CD14-positive monocyte (primary cell): ENCODE results near the gene NEO1. TPM values are rescaled to one million over a fixed set of nuclear protein-coding genes. Genes with fewer than 3 reads are reported as not detected.

Source experiments
- DNase-seq, 3 donors: peaks; one replicate each; pipeline ENCODE4 v3.0.0-alpha.2; 2011 to 2022
- H2AFZ ChIP-seq: 2 replicates; pipeline ENCODE4 v1.6.0; 2012; ENCODE audit warnings: mild to moderate bottlenecking, low read depth, low read length, inconsistent platforms; ENCODE audit not compliant: insufficient read depth, poor library complexity, severe bottlenecking
- H3K27ac ChIP-seq, 2 donors: 1 replicate in 1 of 2; 2 replicates in 1 of 2; pipeline ENCODE4 v1.5.1; 2012 to 2013; ENCODE audit warnings: low read length in 2 of 2, control low read depth in 1 of 2, inconsistent platforms in 1 of 2, low read depth in 1 of 2, mild to moderate bottlenecking in 1 of 2
- H3K27me3 ChIP-seq, 2 donors: one replicate each; pipeline versions ENCODE4 v1.6.0 to v1.6.1; 2011 to 2013; ENCODE audit warnings: low read length in 2 of 2; ENCODE audit not compliant: control insufficient read depth in 2 of 2, insufficient read depth in 2 of 2
- H3K36me3 ChIP-seq, 2 donors: replicated peaks in 1 of 2; 1 replicate in 1 of 2; 2 replicates in 1 of 2; pipeline versions ENCODE4 v1.5.1 to v1.6.1; 2012 to 2013; ENCODE audit warnings: low read length in 2 of 2, control low read depth in 1 of 2, inconsistent platforms in 1 of 2, mild to moderate bottlenecking in 1 of 2; ENCODE audit not compliant: insufficient read depth in 2 of 2, control insufficient read depth in 1 of 2
- H3K4me1 ChIP-seq, 2 donors: 1 replicate in 1 of 2; 2 replicates in 1 of 2; pipeline versions ENCODE4 v1.5.1 to v1.6.1; 2012 to 2013; ENCODE audit warnings: low read length in 2 of 2, control low read depth in 1 of 2, inconsistent platforms in 1 of 2, mild to moderate bottlenecking in 1 of 2, moderate library complexity in 1 of 2; ENCODE audit not compliant: insufficient read depth in 2 of 2, control insufficient read depth in 1 of 2
- H3K4me2 ChIP-seq: replicated peaks from 2 replicates; pipeline ENCODE3; 2012; ENCODE audit warnings: low read length, moderate library complexity, mild to moderate bottlenecking; ENCODE audit not compliant: poor library complexity, severe bottlenecking; ENCODE audit errors: extremely low read depth
- H3K4me3 ChIP-seq, 3 experiments: fragments of 200-600 bp in 1 of 3; sonication (generic) in 1 of 3; replicated peaks in 1 of 3; 1 replicate in 2 of 3; 2 replicates in 1 of 3; pipeline ENCODE4 v1.5.1; 2011 to 2013; ENCODE audit warnings: low read length in 3 of 3, mild to moderate bottlenecking in 3 of 3, control low read depth in 2 of 3, low read depth in 2 of 3, inconsistent platforms in 1 of 3, moderate library complexity in 1 of 3
- H3K79me2 ChIP-seq: 2 replicates; pipeline ENCODE4 v1.6.0; 2012; ENCODE audit warnings: mild to moderate bottlenecking, control low read depth, inconsistent platforms, low read length, moderate library complexity; ENCODE audit not compliant: insufficient read depth
- H3K9ac ChIP-seq: 2 replicates; pipeline ENCODE4 v1.6.0; 2017; ENCODE audit warnings: low read length, mild to moderate bottlenecking; ENCODE audit not compliant: insufficient read depth, poor library complexity, severe bottlenecking
- H3K9me3 ChIP-seq, 2 donors: replicated peaks in 1 of 2; 1 replicate in 1 of 2; 2 replicates in 1 of 2; pipeline versions ENCODE4 v1.5.1 to v1.6.1; 2012 to 2013; ENCODE audit warnings: low read length in 2 of 2, control low read depth in 1 of 2; ENCODE audit not compliant: control insufficient read depth in 1 of 2, insufficient read depth in 1 of 2
- H4K20me1 ChIP-seq: 2 replicates; pipeline ENCODE4 v1.6.0; 2012; ENCODE audit warnings: mild to moderate bottlenecking, low read length, control low read depth, moderate library complexity; ENCODE audit not compliant: insufficient read depth
- H3K27ac Mint-ChIP-seq, 7 donors: one replicate each; pipeline ENCODE4 v1.8.0; 2020; ENCODE audit warnings: mild to moderate bottlenecking in 7 of 7, mixed read lengths in 7 of 7, moderate library complexity in 6 of 7, inconsistent platforms in 2 of 7
- H3K27me3 Mint-ChIP-seq, 3 donors: one replicate each; pipeline ENCODE4 v1.8.0; 2021 to 2022; ENCODE audit warnings: low read depth in 3 of 3, mild to moderate bottlenecking in 3 of 3, mixed read lengths in 3 of 3, moderate library complexity in 3 of 3, inconsistent platforms in 1 of 3
- H3K36me3 Mint-ChIP-seq, 2 donors: one replicate each; pipeline ENCODE4 v1.8.0; 2020; ENCODE audit warnings: mixed read lengths in 2 of 2, inconsistent platforms in 1 of 2, mild to moderate bottlenecking in 1 of 2
- H3K4me1 Mint-ChIP-seq: one replicate; pipeline ENCODE4 v1.8.0; 2020; ENCODE audit warnings: mild to moderate bottlenecking, mixed read lengths
- H3K4me3 Mint-ChIP-seq, 2 donors: one replicate each; pipeline ENCODE4 v1.8.0; 2020; ENCODE audit warnings: mild to moderate bottlenecking in 2 of 2, mixed read lengths in 2 of 2, moderate library complexity in 1 of 2
- H3K9me3 Mint-ChIP-seq, 7 donors: one replicate each; pipeline ENCODE4 v1.8.0; 2020 to 2022; ENCODE audit warnings: mixed read lengths in 7 of 7, mild to moderate bottlenecking in 6 of 7, moderate library complexity in 6 of 7, inconsistent platforms in 2 of 7
- WGBS: methylation state at CpG from one replicate; pipeline ENCODE4 v1.1.5; 2013; ENCODE audit warnings: missing lambda C conversion rate; ENCODE audit not compliant: insufficient coverage; 5-methylcytosine and 5-hydroxymethylcytosine counted together
- intact Hi-C, 2 donors: fragments of 100-400 bp; cut with micrococcal nuclease; formaldehyde crosslinking; loops; one replicate each; pipeline versions ENCODE4 v1.15.0 to v1.15.1; 2023
- polyA plus RNA-seq, 3 donors: library from polyadenylated mRNA; depleted of rRNA in 1 of 3; unstranded in 2 of 3; stranded (reverse) in 1 of 3; fragments of 300-500 nt in 2 of 3; fragments of >200 nt in 1 of 3; fragmentation: Illumina TruSeq in 2 of 3; gene quantifications; 1 replicate in 2 of 3; 2 replicates in 1 of 3; pipeline ENCODE4 v1.2.3, GENCODE V29; 2012 to 2021
- TF ChIP-seq, protein P1 (sequence below): fragments of 200-600 bp; IDR thresholded peaks from one replicate; pipeline ENCODE4 v1.8.0; 2022; ENCODE audit warnings: antibody characterized with exemption, mild to moderate bottlenecking

The NEO1 gene
- polyA plus RNA-seq, 3 donors, result 0.03 to 0.06 TPM; not detected in 1

GRCh38 chr15:73009066-73010056 lies 42.9 kb upstream of the NEO1 start:
- H3K9ac ChIP-seq, result no peak overlapping the region
- no peak overlapping the region for H3K27ac Mint-ChIP-seq
- H3K27me3 ChIP-seq, result peaks cover 0 to 2% of the 10 kb centered on the region in 2 donors
- no peak overlapping the region for H3K4me3 ChIP-seq
- no peaks in the 10 kb centered on the region for H3K36me3 Mint-ChIP-seq
- intact Hi-C loops, result no loop called here
- H4K20me1 ChIP-seq, result no peaks in the 10 kb centered on the region
- H3K36me3 ChIP-seq, result no peaks in the 10 kb centered on the region
- H2AFZ ChIP-seq, result no peak overlapping the region
- peaks cover 16 to 23% (median 18%) of the 10 kb centered on the region in 3 donors for H3K27me3 Mint-ChIP-seq
- TF ChIP-seq, protein P1, sequence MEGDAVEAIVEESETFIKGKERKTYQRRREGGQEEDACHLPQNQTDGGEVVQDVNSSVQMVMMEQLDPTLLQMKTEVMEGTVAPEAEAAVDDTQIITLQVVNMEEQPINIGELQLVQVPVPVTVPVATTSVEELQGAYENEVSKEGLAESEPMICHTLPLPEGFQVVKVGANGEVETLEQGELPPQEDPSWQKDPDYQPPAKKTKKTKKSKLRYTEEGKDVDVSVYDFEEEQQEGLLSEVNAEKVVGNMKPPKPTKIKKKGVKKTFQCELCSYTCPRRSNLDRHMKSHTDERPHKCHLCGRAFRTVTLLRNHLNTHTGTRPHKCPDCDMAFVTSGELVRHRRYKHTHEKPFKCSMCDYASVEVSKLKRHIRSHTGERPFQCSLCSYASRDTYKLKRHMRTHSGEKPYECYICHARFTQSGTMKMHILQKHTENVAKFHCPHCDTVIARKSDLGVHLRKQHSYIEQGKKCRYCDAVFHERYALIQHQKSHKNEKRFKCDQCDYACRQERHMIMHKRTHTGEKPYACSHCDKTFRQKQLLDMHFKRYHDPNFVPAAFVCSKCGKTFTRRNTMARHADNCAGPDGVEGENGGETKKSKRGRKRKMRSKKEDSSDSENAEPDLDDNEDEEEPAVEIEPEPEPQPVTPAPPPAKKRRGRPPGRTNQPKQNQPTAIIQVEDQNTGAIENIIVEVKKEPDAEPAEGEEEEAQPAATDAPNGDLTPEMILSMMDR, result no peak
- no peak overlapping the region for H3K27ac ChIP-seq
- no peak overlapping the region for H3K4me2 ChIP-seq
- no peaks in the 10 kb centered on the region for H3K9me3 ChIP-seq
- no peaks in the 10 kb centered on the region for H3K4me1 ChIP-seq
- no peaks in the 10 kb centered on the region for H3K4me1 Mint-ChIP-seq
- peaks cover 0 to 4% (median 0%) of the 10 kb centered on the region in 7 donors for H3K9me3 Mint-ChIP-seq
- no peak overlapping the region for H3K4me3 Mint-ChIP-seq
- DNase-seq, result no peak
- WGBS, result 56% methylated on average over 4 of the region's 13 CpGs
- H3K79me2 ChIP-seq, result no peaks in the 10 kb centered on the region

DNA sequence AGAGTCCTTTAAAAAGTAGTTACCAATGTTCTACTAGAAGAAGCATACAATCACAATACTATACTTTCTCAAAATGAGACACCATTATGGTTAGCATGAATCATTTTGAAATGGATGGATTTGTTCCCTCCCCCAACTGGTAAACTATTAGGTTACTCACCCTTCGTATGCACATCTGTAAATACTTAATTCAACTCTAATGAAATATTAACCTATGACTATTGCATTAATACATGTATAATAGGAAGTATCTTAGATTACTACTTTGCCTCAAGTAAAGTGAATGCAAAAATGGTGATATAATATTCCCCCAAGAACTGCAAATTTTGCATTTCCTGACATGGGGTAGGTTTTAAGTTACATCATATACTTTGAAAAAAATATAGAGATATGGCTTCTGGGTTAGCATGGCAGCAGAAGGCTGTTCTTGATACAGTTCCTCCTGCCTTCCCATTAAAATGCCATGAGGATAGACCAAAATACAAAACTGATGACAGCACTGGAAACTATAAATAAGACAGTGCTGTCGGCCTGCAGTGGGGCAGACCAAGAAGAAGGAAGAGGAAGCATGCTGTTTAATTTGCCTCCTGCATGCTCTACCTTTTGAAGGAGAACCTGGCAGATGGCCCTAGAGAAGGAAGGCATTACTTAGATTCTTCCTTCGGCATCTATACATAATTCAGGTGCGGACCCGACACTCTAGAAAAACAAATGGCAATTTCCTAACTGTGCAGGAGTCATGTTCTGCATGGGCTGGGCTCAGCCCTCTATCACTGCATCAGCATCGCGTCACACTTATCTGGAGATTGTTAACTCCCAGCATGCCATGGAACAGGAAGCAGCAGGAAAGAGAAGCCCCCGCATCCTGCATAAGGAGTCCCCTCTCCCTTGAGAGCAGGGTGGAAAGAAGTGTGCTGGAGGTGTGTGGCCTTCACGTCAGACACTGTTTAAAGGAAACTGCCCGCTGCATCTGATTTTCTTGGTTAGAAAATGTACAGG lies 41.8 kb upstream of the NEO1 start:
- Histone ChIP-seq H3K4me3 (no peak overlapping the region), H3K4me2 (no peak overlapping the region), H3K4me1 (no peaks in the 10 kb centered on the region), H3K27ac (no peak overlapping the region), H3K9me3 (no peaks in the 10 kb centered on the region), H3K27me3 (peaks cover 0 to 2% of the 10 kb centered on the region in 2 donors), H3K36me3 (no peaks in the 10 kb centered on the region), H3K9ac (no peak overlapping the region), H4K20me1 (no peaks in the 10 kb centered on the region), H3K79me2 (no peaks in the 10 kb centered on the region), H2AFZ (no peak overlapping the region)
- TF ChIP-seq, protein P1, result no peak
- no peaks in the 10 kb centered on the region for H3K4me1 Mint-ChIP-seq
- intact Hi-C loops, result no loop called here
- H3K9me3 Mint-ChIP-seq, result peaks cover 0 to 4% (median 0%) of the 10 kb centered on the region in 7 donors
- DNase-seq, result no peak
- no peaks in the 10 kb centered on the region for H3K36me3 Mint-ChIP-seq
- H3K27ac Mint-ChIP-seq, result no peak overlapping the region
- H3K27me3 Mint-ChIP-seq, result peaks cover 12 to 27% (median 18%) of the 10 kb centered on the region in 3 donors
- H3K4me3 Mint-ChIP-seq, result no peak overlapping the region
- WGBS, result 53% methylated on average over 7 of the region's 10 CpGs
